NCI-H524 treated with DMSO at 0.1 percent for 48 hours (cell line): ENCODE measurements around the gene HOXC4.
A peak's percentile ranks its signal among the peaks of the same experiment; 100 is the strongest.

ENCODE experiments used
- DNase-seq: peaks from one replicate; lab custom pipeline; 2025; lab: John Stamatoyannopoulos, UW

The HOXC4 gene

GRCh38 chr12:54016051-54016450 lies 37.6 kb upstream of the HOXC4 start:
- DNase-seq = no peak

GRCh38 chr12:54016478-54016964 lies 37.1 kb upstream of the HOXC4 start:
- DNase-seq = no peak

- peak; percentile 52 for DNase-seq
Observed at GRCh38 chr12:54017027-54017788, 36.4 kb upstream of the HOXC4 start.

GRCh38 chr12:54017878-54018467 lies 35.7 kb upstream of the HOXC4 start:
- DNase-seq = peak; percentile 56

GRCh38 chr12:54018468-54018984 lies 35.1 kb upstream of the HOXC4 start:
- DNase-seq = no peak

- no peak for DNase-seq
Observed at GRCh38 chr12:54019091-54019811, 34.4 kb upstream of the HOXC4 start.

GRCh38 chr12:54019924-54020590 lies 33.6 kb upstream of the HOXC4 start:
- no peak for DNase-seq

- DNase-seq = no peak
Observed at GRCh38 chr12:54020591-54021405, 32.8 kb upstream of the HOXC4 start.

- no peak for DNase-seq
Observed at GRCh38 chr12:54021432-54022013, 32.1 kb upstream of the HOXC4 start.

- no peak for DNase-seq
Observed at GRCh38 chr12:54022960-54023884, 30.4 kb upstream of the HOXC4 start.

GRCh38 chr12:54024127-54024526 lies 29.5 kb upstream of the HOXC4 start:
- DNase-seq = no peak

GRCh38 chr12:54024581-54025305 lies 28.9 kb upstream of the HOXC4 start:
- DNase-seq = no peak

GRCh38 chr12:54025499-54026405 lies 27.9 kb upstream of the HOXC4 start:
- no peak for DNase-seq

GRCh38 chr12:54026640-54027441 lies 26.8 kb upstream of the HOXC4 start:
- DNase-seq = no peak

GRCh38 chr12:54027442-54027786 lies 26.2 kb upstream of the HOXC4 start:
- DNase-seq = no peak

- no peak for DNase-seq
Observed at GRCh38 chr12:54028314-54029201, 25.1 kb upstream of the HOXC4 start, which contains the start of gene HOXC6. Gene HOXC6, plus strand, starts transcription at chr12:54028440. Its CDS starts 82 bp downstream, at chr12:54028522.
